SK-N-SH treated with all-trans-retinoic acid at 6 μM for 48 hours (cell line): ENCODE measurements around the gene ASCL2.
A peak's percentile ranks its signal among the peaks of the same experiment; 100 is the strongest.

Experiments used
- ATAC-seq: fragments of 200-7000 bp; cut with Tn5 transposase; 3 replicates; pipeline ENCODE4 v1.9.1; 2020; ENCODE audit warnings: mild to moderate bottlenecking, moderate library complexity
- ARNTL ChIP-seq: fragments of 450-650 bp; formaldehyde crosslinking; IDR thresholded peaks from 2 replicates; pipeline ENCODE4 v1.5.0; 2020; ENCODE audit warnings: low read depth, mild to moderate bottlenecking, moderate library complexity, borderline replicate concordance
- BACH2 ChIP-seq: fragments of 250-450 bp; sonication (Bioruptor Pico); IDR thresholded peaks from 2 replicates; pipeline ENCODE4 v1.9.0; 2021; ENCODE audit warnings: mild to moderate bottlenecking, borderline replicate concordance
- CREB5 ChIP-seq: fragments of 250-450 bp; sonication (Bioruptor Pico); IDR thresholded peaks from 2 replicates; pipeline ENCODE4 v1.5.1; 2020; ENCODE audit warnings: low read depth, mild to moderate bottlenecking, moderate library complexity
- CSDC2 ChIP-seq: fragments of 250-450 bp; sonication (Bioruptor Pico); IDR thresholded peaks from 2 replicates; pipeline ENCODE4 v1.5.0; 2020; ENCODE audit warnings: mild to moderate bottlenecking, moderate library complexity
- CSRNP3 ChIP-seq: fragments of 250-450 bp; sonication (Bioruptor Pico); IDR thresholded peaks from 2 replicates; pipeline ENCODE4 v1.5.1; 2021; ENCODE audit warnings: mild to moderate bottlenecking, moderate library complexity
- ESRRG ChIP-seq: fragments of 250-450 bp; sonication (Bioruptor Pico); IDR thresholded peaks from 2 replicates; pipeline ENCODE4 v1.6.1; 2021; ENCODE audit warnings: mild to moderate bottlenecking
- GLIS3 ChIP-seq: fragments of 250-450 bp; sonication (Bioruptor Pico); IDR thresholded peaks from 2 replicates; pipeline ENCODE4 v1.5.0; 2020; ENCODE audit warnings: mild to moderate bottlenecking, moderate library complexity
- OSR1 ChIP-seq: fragments of 250-450 bp; sonication (Bioruptor Pico); IDR thresholded peaks from 2 replicates; pipeline ENCODE4 v1.8.0; 2022; ENCODE audit warnings: moderate library complexity, mild to moderate bottlenecking, inconsistent platforms
- PATZ1 ChIP-seq: fragments of 250-450 bp; sonication (Bioruptor Pico); IDR thresholded peaks from 2 replicates; pipeline ENCODE4 v1.8.0; 2020; ENCODE audit warnings: mild to moderate bottlenecking, moderate library complexity, borderline replicate concordance
- POU6F1 ChIP-seq: fragments of 250-450 bp; sonication (Bioruptor Pico); IDR thresholded peaks from 2 replicates; pipeline ENCODE4 v1.8.0; 2021; ENCODE audit warnings: low read depth, mild to moderate bottlenecking, moderate library complexity, borderline replicate concordance
- PPARA ChIP-seq: fragments of 250-450 bp; sonication (Bioruptor Pico); IDR thresholded peaks from 2 replicates; pipeline ENCODE4 v1.5.0; 2020; ENCODE audit warnings: mild to moderate bottlenecking, borderline replicate concordance
- RARB ChIP-seq: fragments of 250-450 bp; sonication (Bioruptor Pico); IDR thresholded peaks from 2 replicates; pipeline ENCODE4 v1.8.0; 2021; ENCODE audit warnings: mild to moderate bottlenecking, moderate library complexity
- TCF4 ChIP-seq: fragments of 250-450 bp; sonication (Bioruptor Pico); IDR thresholded peaks from 2 replicates; pipeline ENCODE4 v1.8.0; 2021; ENCODE audit warnings: mild to moderate bottlenecking, moderate library complexity, borderline replicate concordance
- TOX ChIP-seq: fragments of 250-450 bp; sonication (Bioruptor Pico); IDR thresholded peaks from 2 replicates; pipeline ENCODE4 v1.8.0; 2021; ENCODE audit warnings: mild to moderate bottlenecking, moderate library complexity, borderline replicate concordance
- TSHZ2 ChIP-seq: fragments of 250-450 bp; sonication (Bioruptor Pico); IDR thresholded peaks from 2 replicates; pipeline ENCODE4 v1.5.0; 2020; ENCODE audit warnings: mild to moderate bottlenecking, moderate library complexity
- ZFP3 ChIP-seq: fragments of 250-450 bp; sonication (Bioruptor Pico); IDR thresholded peaks from 2 replicates; pipeline ENCODE4 v1.5.0; 2020; ENCODE audit warnings: mild to moderate bottlenecking, moderate library complexity
- ZFP30 ChIP-seq: fragments of 450-650 bp; formaldehyde crosslinking; IDR thresholded peaks from 2 replicates; pipeline ENCODE4 v1.5.0; 2022; ENCODE audit warnings: mild to moderate bottlenecking, moderate library complexity
- ZNF565 ChIP-seq: fragments of 450-650 bp; formaldehyde crosslinking; conservative IDR thresholded peaks from 2 replicates; pipeline ENCODE4 v1.5.0; 2020; ENCODE audit warnings: low read depth, mild to moderate bottlenecking, moderate library complexity
- ZNF70 ChIP-seq: fragments of 450-650 bp; formaldehyde crosslinking; IDR thresholded peaks from 2 replicates; pipeline ENCODE4 v1.5.0; 2020; ENCODE audit warnings: mild to moderate bottlenecking, moderate library complexity
- ZNF8 ChIP-seq: fragments of 450-650 bp; formaldehyde crosslinking; IDR thresholded peaks from 2 replicates; pipeline ENCODE4 v1.5.0; 2020; ENCODE audit warnings: mild to moderate bottlenecking, moderate library complexity

ASCL2 gene

GRCh38 chr11:2248242-2248641, 22.1 kb downstream of the ASCL2 start:
- no peak for ATAC-seq
- TF ChIP-seq CSDC2 (no peak), ARNTL (CRISPR knock-in tag) (no peak), CREB5 (CRISPR knock-in tag) (no peak), OSR1 (CRISPR knock-in tag) (no peak), ZFP3 (CRISPR knock-in tag) (no peak), TSHZ2 (CRISPR knock-in tag) (no peak), ESRRG (CRISPR knock-in tag) (no peak), ZNF70 (CRISPR knock-in tag) (no peak), TOX (CRISPR knock-in tag) (no peak), ZNF8 (CRISPR knock-in tag) (no peak), PATZ1 (CRISPR knock-in tag) (no peak), GLIS3 (CRISPR knock-in tag) (no peak), ZNF565 (CRISPR knock-in tag) (no peak), POU6F1 (CRISPR knock-in tag) (no peak), ZFP30 (no peak), CSRNP3 (no peak), TCF4 (CRISPR knock-in tag) (no peak)

- TF ChIP-seq TCF4 (CRISPR knock-in tag) (peak; percentile 73; the same call in 1 of the 2 replicates), PPARA (CRISPR knock-in tag) (no peak)
- TF ChIP-seq, all 23 proteins: peak for 1
- no peak for ATAC-seq
These were observed 22.9 kb downstream of the ASCL2 start for GRCh38 chr11:2247496-2247895.

GRCh38 chr11:2240834-2241233, 29.6 kb downstream of the ASCL2 start:
- no peak for ATAC-seq
- TF ChIP-seq POU6F1 (CRISPR knock-in tag) (no peak), GLIS3 (CRISPR knock-in tag) (no peak), BACH2 (CRISPR knock-in tag) (no peak), ARNTL (CRISPR knock-in tag) (no peak), TOX (CRISPR knock-in tag) (no peak), TCF4 (CRISPR knock-in tag) (no peak), ZFP30 (no peak), ZNF8 (CRISPR knock-in tag) (no peak), RARB (no peak), PATZ1 (CRISPR knock-in tag) (no peak), ZNF565 (CRISPR knock-in tag) (no peak), CSRNP3 (no peak)
